Measurements from ENCODE around the gene ANKRD13D.

Gene ANKRD13D

DNA sequence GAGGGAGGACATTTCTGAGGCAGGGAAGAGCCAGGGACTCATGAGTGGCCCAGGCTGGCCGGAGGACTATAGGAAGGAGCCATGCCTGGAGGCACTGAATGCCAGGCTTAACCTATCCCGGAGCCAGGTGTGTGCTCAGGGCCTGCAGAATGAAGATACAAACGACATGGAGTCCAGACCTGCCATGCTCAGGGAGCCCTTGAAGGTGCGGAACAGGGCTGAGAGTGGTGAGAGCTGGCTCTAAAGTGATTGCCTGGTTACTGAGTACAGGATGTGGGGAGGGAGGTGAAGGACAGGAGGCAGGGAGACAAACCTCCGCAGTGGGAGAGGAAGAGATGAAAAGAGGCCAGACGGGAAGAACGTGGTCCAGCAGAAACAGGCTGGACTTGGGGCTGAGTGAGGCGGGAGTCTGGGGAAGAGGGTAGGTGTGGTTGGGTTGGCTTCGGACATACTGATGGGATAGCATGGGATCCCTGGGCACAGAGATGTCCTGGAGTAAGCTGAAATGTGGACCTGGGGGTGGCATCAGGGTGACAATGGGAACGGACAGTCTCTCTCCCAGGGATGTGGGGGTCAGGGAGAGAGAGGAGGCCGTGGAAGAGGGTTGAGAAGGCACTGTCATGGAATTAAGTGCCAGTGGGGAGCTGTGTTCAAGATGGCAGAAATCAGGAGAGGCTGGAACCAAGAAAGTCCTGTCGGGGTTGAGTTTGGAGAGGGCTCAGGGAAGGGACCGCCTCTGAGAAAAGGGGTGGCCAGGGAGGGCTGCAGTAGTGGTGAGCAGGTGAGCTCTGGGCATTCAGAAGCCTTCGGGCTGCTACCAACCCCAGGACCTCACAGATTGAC is 1.5 kb upstream of the ANKRD13D start:
- no peak for DNase-seq

DNA sequence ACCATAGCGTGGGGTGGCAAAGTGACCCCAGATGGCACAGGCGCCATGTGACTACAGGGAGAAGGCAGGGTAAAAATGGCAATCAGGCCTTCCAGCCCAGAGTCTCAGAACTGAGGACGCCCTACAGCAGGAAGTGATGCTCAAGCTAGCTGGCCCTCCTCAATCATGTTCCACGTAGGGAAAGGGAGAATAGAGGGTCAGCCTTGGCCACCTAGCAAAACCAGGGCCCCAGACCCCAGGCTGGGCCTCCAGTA is 978 bp upstream of the ANKRD13D start:
- no peak for DNase-seq

DNA sequence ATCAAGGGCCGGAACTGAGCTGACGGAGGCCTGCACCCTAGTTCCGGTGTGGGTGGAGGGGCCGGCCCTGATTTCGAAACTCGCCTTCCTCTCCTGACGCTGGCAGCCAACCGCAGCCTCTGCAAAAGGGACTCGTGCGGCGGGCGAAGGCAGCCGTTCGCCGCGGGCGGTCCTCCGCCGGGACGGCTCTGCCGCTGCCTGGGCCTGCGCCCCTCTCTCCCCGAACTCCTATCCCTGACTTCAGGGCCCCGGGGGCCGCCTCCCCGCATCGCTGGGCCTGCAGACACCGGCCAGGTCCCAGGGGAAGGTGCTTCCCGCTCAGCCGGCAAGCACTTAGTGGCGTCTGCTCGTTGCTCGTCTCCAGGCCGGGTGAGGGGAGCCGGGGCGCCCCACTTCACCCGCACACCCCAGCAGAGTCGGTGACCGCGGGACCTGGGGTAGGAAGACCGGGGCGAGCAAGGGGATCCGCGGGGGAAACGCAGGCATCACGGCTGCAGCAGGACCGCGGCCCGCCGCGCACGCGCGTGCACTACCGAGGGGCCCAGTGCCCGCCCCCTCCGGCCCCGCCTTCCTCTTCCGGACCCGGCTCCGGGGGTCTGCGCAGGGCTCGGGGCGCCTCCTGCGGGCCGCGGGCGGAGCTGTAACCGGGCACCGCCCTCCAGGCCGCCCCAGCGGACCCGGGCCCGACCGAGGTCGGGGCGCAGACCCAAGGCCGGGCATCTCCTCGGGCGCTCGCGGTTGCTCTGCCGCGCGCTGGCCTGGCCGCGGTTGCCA is 464 bp upstream of the ANKRD13D start:
- peak; percentile 92 for DNase-seq

DNA sequence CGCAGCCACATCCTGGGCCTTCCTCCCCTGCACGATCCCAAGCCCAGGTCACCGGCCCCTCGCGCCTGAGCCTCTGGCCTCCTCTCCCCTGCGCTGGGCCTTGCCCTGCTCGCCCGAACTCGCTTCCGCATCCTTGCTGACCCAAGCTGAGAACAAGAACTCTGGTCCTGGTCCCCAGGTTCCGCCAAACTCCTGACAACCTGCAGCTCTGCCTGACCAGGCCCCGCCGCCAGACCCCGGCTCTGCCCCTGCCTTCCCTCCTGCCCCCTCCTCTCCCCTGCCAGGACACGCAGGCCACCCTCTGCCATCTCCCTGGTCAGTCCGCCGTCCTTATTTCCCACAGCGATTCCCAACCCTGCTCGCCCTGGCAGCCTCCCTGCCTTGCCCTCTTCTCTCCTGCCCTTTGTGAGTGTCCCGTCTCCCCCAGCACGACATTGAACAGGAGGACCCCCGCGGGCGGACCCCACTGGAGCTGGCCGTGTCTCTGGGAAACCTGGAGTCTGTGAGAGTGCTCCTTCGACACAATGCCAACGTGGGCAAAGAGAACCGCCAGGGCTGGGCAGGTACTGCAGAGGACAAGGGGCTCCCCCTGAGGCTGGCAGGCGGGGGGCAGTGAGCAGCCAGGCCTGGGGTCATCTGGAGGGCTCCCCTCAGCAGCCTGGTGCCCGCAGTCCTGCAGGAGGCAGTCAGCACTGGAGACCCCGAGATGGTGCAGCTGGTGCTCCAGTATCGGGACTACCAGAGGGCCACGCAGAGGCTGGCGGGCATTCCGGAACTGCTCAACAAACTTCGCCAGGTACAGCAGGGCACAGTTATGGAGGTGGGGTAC is 762 bp downstream of the ANKRD13D start:
- no peak for DNase-seq

DNA sequence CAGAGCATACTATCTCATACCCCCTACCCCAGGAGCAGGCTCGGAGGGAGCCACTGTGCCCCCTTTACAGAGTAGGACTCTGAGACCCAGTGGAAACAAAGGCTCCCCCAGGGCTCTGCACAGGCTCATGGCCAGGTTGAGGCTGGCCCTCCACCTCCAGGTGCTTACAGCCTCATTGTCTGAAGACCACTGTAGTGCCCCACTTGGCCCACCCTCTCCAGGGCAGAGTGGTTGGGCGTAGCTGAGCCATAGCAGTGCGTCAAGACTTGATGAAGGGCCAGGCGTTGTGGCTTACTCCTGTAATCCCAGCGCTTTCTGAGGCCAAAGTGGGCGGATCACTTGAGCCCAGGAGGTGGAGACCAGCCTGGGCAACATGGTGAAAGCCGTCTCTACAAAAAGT is 1.7 kb downstream of the ANKRD13D start:
- no peak for DNase-seq

DNA sequence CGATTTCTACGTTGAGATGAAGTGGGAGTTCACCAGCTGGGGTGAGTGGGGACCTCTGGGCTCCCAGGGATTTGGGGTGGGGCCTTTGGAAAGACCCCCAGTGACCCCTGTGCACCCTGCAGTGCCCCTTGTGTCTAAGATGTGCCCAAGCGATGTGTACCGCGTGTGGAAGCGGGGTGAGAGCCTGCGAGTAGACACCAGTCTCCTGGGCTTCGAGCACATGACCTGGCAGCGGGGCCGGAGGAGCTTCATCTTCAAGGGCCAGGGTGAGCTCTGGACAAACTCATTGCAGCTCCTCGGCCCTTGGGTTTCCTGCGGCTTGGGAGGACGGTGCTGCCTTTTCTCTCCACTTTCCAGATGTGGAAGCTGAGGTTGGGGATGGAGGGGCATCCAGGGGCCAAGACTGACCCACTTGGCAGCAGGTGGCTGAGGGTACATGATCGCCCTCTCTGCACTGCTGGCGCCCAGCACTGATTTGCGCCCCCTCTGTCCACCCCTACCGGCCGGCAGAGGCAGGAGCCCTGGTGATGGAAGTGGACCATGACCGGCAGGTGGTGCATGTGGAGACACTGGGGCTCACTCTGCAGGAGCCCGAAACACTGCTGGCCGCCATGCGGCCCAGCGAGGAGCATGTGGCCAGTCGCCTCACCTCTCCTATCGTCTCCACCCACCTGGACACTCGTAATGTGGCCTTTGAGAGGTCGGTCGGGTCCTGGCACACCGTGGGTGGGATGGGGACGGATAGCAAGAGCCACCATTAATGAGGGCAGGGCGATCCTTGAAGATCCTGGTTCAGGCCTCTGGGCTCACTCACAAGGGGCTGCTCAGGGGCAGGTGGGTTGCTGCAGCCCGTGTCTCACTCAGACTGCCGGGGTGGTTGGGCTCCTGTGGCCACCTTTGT is 2.6 kb downstream of the ANKRD13D start:
- DNase-seq, result no peak

DNA sequence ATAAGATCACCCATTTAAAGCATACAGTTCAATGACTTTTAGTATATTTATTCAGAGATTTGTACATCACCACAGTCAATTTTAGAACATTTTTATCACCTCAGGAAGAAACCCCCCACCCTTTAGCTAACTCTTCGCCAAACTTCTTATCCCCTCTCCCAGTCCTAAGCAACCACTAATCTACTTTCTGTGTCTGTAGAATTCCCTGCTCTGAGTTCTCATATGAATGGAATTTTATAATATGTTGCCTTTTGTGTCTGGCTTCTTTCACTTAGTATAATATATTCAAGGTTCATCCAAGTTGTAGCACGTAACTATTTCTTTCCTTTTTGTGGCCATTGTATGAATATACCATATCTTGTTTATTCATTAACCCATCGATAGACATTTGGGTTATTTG is 3.6 kb downstream of the ANKRD13D start:
- DNase-seq, result no peak

DNA sequence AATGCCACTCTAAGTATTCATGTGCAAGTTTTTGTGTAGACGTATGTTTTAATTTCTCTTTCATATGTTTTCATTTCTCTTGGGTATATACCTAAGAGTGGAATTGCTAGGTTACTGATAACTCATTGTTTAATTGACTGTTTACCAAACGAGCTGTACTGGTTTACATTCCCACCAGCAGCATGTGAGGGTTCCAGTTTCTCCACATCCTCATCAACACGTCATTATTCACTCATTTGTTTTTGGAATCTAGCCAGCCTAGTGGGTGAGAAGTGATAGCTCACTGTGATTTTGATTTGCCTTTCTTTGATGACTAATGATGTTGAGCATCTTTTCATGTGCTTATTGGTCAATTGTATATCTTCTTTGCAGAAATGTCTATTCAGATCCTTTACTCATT is 4.0 kb downstream of the ANKRD13D start:
- DNase-seq, result no peak

DNA sequence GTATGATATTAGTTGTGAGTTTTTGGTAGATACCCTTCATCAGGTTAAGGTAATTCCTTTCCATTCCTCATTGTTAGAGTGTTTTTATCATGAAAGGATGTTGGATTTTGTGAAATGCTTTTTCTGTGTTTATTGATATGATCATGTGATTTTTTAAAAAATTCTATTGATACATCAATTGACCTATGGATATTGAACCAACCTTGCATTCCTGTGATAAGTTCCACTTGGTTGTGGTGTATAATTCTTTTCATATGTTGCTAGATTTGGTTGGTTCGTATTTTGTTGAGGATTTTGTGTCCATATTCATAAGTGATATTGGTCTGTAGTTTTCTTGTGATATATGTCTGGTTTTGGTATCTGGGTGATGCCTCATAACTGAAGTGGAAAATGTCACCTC is 6.7 kb downstream of the ANKRD13D start:
- DNase-seq, result no peak

DNA sequence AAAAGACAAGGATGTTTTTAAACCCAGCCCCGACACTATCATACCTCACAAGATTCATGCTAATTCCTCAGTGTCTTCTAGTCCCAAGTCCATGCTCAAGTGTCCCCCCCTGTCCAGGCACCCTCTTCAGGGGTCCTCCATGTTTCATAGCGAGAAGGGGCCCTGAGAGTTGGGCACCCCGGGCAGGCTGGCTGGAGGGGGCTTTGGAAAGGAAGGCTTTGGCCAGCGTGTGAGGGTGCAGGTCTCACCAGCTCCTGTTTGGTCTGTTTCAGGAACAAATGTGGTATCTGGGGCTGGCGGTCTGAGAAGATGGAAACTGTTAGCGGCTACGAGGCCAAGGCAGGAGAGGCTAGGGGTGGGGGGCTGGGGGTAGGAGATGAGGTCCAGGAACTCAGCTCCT is 9.7 kb downstream of the ANKRD13D start:
- no peak for DNase-seq

DNA sequence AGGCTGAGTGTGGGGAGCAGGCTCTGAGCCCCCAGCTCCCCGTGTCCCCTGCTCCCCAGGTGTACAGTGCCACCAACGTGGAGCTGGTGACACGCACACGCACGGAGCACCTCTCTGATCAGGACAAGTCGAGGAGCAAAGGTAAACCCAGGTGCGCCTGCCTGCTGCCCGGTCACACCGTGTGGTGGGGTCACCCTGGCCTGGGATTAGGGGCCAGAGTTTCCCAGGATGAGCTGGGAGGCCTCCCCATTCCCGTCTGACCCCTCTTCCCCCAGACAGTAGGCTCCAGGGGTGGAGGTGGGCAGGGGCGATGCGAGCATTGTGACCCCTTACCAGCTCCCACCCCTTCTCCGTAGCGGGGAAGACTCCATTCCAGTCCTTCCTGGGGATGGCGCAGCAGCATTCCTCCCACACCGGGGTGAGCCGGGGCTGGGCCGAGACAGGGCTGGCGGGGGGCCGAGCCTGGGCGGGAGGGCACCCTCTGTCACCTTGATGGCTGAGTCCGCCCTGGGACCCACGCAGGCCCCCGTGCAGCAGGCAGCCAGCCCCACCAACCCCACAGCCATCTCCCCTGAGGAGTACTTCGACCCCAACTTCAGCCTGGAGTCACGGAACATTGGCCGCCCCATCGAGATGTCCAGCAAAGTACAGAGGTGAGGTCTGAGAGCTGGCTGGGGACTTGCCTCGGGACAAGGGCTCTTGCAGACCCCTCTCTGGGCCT is 10.5 kb downstream of the ANKRD13D start:
- DNase-seq, result peak; percentile 15

DNA sequence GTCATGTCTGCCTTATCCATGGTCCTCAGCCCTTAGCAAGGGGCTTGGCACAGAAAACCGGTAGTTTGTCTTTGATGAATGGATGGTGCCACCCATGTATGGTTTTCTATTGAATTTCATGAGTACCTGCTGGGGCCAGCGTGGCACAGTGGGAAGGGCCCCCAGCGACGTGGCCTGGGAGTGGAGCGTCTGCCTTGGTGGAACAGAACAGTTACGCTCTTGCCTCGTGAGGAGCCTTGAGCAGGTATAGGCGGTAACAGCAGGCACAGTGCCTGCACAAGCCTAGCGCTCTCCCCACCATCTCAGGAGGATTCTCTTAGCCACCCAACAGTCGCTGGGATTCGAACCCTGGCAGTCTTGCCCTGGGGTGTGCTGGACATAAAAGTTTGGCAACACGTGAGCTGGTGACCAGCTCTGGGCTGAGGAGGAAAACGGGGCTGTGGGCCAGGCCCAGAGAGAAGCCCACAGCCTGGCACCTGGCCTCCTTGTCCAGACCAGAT is 11.2 kb downstream of the ANKRD13D start:
- DNase-seq, result no peak

DNA sequence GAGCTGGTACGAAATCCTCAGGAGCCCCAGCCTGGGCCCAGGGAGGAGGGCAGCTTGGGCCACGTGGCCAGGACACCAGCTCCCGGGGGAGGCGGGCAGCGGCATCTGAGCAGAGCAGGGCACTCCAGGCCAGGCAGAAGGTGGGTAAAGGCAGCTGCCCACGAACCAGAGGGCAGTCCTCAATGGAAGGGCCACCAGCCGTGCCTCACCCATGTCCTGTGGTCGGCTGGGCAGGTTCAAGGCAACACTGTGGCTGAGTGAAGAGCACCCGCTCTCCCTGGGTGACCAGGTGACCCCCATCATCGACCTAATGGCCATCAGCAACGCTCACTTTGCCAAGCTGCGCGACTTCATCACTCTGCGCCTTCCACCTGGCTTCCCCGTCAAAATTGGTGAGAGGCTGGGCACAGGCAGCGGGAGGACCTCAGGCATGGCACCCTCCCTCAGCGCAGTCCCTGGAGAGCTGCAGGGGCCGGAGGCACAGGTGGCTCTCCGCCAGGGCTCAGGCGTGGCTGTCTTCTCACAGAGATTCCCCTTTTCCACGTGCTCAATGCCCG is 11.7 kb downstream of the ANKRD13D start:
- DNase-seq, result no peak

DNA sequence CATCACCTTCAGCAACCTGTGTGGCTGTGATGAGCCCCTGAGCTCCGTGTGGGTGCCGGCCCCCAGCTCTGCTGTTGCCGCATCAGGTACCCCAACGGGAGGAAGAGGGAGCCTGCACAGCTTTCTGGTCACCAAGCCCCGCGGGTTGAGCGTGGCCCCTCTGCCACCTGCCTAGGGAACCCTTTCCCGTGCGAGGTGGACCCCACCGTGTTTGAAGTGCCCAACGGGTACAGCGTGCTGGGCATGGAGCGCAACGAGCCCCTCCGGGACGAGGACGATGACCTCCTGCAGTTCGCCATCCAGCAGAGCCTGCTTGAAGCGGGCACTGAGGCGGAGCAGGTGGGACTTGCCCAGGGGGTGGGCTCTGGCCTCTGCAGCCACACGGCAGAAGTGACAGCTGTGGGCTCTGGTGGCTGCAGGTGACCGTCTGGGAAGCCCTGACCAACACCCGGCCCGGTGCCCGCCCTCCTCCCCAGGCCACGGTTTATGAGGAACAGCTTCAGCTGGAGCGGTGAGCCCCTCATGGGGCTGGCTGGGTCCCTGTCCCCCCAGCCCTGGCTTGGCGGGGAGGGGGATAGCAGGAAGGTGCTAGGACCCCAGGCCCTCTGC is 12.3 kb downstream of the ANKRD13D start:
- DNase-seq, result no peak

DNA sequence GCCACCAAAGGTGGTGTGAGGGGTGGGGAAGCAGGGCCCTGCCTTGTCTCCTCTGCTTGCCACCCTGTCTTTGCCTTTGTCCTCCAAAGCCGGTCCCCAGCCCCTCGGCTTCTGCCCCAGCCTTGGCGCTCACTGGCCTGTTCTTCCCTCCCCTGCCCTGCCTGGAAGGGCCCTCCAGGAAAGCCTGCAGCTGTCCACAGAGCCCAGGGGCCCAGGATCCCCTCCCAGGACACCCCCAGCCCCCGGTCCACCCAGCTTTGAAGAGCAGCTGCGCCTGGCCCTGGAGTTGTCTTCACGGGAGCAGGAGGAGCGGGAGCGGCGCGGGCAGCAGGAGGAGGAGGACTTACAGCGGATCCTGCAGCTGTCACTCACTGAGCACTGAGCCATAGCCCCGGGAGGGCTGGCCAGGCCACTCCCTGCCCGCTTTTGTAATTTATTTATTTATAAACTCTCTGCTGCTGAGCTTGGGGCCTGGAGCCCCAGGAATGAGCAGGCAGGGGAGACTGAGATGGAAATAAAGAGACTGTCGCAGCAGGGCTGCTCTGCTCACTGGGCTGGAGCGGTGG is 12.9 kb downstream of the ANKRD13D start:
- no peak for DNase-seq

DNA sequence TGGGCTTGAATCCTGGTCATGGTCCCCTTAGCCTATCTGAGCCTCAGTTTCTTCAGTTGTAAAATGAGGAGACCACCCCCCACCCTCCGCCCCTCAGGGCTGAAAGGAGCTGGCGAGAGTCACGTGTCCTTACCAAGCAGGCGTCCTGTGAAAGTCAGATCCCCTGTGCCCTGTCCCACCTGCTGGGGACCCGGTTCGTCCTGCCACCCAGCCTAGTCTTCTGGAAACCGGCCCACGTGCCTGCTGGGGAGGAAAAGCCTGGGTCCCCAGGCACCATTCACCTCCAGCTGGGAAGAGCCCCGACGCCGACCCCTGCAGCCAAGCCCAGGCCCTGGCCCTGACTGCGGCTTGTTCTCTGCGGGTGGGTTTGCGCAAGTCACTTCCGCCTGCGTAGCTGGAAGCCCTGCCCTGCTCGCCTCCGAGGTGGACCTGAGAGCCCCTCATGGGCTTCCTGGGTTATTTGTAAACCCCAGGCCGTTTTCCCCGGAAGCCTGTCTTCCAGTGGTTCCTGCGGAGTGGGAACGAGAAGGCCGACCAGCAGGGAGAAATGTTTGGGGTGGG is 13.5 kb downstream of the ANKRD13D start:
- no peak for DNase-seq

DNA sequence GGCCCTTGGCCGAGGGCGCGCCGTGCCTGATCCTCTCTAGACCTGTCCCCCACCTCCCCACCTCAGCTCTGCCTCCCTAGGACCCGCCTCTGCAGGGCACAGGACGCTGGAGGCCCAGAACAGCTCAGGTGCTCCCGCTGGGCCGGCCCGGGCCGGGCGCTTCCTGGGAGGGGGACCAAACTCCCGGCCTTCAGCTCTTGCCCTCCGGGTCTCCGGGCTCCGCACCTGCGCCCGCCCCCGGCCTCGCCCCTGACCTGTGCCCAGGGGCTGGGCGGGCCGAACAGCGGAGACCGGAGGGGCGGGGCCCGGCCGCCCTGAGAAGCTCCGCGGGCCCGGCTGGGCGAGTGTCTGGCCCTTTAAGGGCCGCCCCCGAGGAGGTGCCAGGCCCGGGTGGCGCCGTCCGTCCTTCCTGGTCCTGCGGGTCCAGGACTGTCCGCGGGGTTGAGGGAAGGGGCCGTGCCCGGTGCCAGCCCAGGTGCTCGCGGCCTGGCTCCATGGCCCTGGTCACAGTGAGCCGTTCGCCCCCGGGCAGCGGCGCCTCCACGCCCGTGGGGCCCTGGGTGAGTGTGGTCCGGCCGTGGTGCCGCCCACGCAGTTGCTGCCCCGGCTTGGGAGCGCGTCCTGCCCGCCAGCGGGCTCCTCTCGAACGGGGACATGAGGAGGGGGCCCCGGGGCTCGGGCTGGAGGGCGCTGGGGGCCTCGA is 14.2 kb downstream of the ANKRD13D start, which contains the start of gene SSH3:
Gene SSH3 (plus strand): TSS at position 399 of the 703 bp plus-strand sequence. CDS start 96 bp downstream, at position 495.
- DNase-seq, result peak; percentile 52

DNA sequence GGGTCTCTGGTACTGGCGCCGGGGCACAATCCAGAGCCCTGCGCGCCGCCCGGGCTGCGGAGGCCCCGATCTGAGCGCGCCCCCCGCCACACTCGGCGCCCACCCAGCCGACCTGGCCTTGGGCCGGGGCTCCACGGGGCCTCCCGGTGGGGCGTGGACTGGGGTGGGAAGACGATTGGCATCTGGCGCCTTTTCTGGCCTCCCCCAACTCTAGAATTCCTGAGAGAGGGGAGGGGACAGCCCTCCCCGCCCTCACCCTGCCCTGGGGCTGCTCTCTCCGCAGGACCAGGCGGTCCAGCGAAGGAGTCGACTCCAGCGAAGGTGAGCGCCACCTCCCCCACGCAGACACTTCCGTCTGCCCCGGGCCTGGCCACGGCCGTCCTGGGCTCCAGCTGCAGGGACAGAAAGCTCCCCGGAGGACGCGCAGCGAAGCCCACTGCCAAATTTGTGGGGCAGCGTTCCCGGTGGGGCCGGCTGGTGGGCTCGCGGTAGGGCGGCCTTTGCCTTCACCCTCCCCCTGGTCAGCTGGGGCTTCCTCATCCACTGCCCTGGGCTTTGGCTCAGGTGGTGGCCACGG is 14.8 kb downstream of the ANKRD13D start:
- no peak for DNase-seq

DNA sequence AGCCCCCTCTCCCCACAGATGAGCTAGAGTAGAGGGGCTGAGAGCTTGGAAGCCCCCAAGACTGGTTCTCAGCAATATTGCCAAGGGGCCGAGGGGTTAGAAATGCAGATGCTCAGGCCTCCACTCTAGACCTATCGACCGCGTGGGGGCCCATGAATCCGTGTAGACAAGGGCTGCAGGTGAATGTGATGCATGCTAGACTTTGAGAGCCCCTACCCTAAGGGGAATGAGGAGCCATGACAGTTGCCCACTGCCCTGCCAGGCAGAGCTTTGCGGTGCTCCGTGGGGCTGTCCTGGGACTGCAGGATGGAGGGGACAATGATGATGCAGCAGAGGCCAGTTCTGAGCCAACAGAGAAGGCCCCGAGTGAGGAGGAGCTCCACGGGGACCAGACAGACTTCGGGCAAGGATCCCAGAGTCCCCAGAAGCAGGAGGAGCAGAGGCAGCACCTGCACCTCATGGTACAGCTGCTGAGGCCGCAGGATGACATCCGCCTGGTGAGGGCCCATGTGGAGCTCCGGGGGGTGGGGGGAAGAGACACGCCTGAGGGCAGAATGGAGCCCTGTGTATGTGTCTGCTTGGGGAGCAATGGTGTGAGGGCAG is 15.5 kb downstream of the ANKRD13D start:
- DNase-seq, result no peak
